NCI-H2081 treated with DMSO at 0.1 percent for 48 hours (cell line): ENCODE data around the gene TMEM171.

ENCODE experiments used
- DNase-seq: peaks from one replicate; lab custom pipeline; 2025; lab: John Stamatoyannopoulos, UW

Gene TMEM171

DNA sequence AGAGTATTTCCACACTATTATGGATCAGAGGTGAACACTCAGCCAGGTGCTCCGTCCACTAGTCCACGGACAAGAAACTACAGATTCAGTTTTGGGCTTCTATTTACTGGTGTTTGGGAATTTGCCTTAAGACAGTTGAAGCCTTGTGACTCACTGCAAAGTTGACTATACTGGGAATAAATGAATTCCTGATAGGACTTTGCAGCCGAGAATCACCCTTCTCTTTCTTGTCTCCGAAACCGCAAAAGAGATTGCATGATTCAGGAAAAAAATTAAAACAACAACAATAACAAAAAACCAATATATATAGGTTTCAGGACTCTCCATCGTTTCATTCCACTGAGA, 716 bp downstream of the TMEM171 start:
- DNase-seq: no peak

GRCh38 chr5:73122875-73123810, 2.8 kb downstream of the TMEM171 start:
- DNase-seq: no peak

- no peak for DNase-seq
Measured at GRCh38 chr5:73125289-73125688, 4.9 kb downstream of the TMEM171 start.

GRCh38 chr5:73126381-73126780, 6.0 kb downstream of the TMEM171 start:
- no peak for DNase-seq

GRCh38 chr5:73126957-73127356, 6.6 kb downstream of the TMEM171 start:
- DNase-seq: no peak

DNA sequence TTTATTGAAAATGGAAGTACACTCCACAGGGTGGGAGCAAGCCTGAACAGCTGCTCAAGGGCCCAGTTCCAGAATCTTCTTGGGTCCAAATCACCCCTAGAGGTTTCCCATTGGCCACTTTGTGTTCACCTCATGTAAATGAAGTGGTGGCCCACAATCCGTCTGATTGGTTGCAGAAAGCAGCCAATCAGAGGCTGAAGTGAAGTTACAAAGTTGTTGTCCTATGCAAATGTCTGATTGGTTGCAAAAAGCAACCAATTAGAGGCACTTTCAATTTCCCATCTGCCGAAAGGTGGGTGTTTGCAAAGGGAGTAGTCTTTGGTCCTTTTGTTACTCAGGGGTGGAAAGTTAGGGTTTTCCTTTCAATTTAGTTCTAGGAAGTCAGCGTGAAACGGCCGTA, 8.8 kb downstream of the TMEM171 start:
- DNase-seq: no peak

DNA sequence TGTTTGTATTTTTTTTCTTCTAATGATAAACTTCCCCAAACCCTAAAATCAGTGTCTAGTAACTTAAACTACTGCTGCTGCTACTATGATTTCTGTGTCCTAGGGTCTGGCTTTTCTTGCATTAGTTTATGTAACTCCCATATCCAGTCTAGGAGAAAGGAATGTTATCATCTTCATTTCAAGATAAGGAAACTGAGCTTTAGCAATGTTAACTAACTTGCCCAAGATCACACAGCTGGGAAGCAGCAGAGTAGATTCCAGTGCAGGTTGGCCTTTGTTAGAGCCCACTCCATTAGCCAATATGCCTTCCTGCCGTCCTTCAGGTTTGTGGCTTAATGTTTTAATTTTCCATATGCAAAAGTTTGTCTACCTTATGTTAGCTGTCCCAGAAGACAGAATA, 10.4 kb downstream of the TMEM171 start:
- no peak for DNase-seq

GRCh38 chr5:73131711-73132425, 11.5 kb downstream of the TMEM171 start:
- DNase-seq: no peak

- DNase-seq: no peak
Measured at GRCh38 chr5:73132759-73133158, 12.4 kb downstream of the TMEM171 start.

DNA sequence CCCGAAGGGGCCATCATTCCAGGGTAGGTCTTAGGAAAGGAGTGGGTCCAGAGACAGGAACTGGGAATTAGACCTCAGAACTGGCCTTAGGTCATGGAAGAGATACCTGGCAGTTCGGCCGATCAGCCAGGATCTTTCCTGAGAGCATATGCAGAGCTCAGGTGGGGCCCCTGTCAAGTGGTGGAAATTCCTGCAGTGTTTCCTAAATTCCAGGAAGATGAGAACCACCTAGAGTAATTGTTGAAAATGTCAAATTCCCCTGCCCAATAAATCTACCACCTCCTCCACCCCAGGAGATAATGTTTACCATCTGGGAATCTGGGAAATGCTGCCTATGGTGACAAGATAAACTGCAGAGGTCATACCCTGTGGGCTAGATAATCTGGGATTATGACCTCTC, 14.6 kb downstream of the TMEM171 start:
- DNase-seq: no peak

DNA sequence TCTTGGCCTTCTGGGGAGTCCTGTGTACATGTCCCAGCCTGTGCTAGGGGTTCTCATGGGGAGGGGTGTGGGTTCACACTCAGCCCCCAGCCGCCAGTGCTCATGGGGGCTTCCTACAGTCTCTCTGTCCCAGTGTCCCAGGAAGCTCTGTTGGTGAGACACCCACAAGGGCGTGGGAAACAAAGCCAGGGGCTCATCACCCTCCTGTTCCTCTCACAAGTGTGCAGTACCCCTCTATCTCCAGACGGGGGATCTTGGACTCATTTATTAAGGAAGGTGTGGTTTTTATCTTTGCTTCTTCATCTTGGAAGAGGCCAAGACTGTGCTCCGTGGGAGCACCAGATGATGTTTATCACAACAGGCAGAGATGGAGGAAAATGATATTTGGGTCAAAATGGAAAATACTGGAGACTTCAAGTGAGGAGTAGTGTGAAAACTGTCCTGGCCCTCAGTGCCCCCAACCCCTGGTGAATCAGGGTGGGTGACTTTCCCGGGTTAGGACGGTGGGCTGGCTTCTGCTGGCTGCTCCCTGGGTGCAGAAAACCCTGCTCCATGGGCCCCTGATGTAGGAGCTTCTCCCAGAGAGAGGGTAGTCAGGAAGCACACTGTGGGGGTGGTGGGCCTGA, 15.2 kb downstream of the TMEM171 start:
- no peak for DNase-seq

DNA sequence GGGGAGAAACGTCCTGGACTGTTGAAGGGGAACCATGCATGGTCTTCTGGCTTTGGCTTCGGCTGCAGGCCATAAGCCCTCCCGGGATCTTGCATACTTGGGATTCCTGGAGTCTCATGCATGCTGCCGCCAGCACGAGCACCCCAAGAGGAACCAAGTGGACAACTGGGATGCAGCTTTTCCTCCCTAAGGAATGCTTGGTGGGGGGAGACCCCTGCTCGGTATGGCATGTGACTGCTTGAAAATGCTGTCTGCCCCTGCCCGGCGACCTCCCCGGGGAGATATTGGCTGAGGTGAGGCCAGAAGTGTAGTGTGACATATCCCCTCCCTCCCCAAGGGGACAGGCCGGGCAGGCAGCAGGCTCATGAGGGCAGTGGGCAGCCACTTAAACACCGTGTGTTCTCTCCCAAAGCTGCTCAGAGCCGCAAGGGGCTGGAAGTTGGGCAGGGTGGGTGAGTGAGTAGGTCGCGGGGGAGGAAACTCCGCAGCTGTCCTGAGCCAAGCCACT, 15.7 kb downstream of the TMEM171 start:
- DNase-seq: no peak

GRCh38 chr5:73137563-73138530, 17.5 kb downstream of the TMEM171 start:
- DNase-seq: no peak

GRCh38 chr5:73139485-73139884, 19.1 kb downstream of the TMEM171 start:
- DNase-seq: no peak

- DNase-seq: no peak
Measured at GRCh38 chr5:73140801-73141200, 20.4 kb downstream of the TMEM171 start.

DNA sequence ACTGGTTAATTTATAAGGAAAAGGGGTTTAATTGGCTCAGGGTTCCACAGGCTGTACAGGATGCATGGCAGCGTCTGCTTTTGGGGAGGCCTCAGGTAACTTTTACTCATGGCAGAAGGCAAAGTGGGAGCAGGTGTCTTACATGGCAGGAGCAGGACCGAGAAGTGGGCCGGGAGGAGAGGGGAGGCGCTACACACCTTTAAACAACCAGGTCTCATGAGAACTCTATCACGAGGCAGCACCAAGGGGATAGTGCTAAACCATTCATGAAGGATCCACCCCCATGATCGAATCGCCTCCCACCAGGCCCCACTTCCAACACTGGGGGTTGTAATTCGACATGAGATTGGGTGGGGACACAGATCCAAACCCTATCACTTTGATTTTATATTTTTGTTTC, 21.7 kb downstream of the TMEM171 start:
- DNase-seq: no peak

DNA sequence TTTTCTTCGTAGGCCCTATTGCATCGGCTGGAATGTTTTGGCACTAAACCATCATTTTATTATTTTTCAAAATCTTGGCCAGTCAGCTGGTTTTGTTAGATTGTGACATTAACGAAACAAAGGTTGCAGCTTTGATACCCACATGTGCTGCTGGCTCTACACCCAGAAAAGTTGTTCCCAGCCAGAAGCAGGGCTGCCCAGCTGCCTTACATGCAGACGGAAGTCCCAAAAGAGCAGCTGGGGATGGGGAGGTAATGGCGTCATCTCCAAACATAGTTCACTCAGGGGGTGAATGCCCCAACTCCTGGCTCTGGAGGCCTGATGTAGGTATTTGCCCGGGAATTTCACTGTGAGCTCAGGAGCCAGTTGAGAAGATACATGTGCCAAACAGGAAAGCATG, 23.3 kb downstream of the TMEM171 start:
- DNase-seq: no peak

- no peak for DNase-seq
Measured at GRCh38 chr5:73149540-73149939, 29.2 kb downstream of the TMEM171 start.

- no peak for DNase-seq
Measured at GRCh38 chr5:73150876-73151275, 30.5 kb downstream of the TMEM171 start.

- DNase-seq: no peak
Measured at GRCh38 chr5:73151766-73152410, 31.5 kb downstream of the TMEM171 start.
